ENCODE results near the gene C11orf52. TPM values are rescaled to one million over a fixed set of nuclear protein-coding genes. Genes with fewer than 3 reads are reported as not detected.

C11orf52 gene
- total RNA-seq, 1 experiment from 2014 or later: 10.5 TPM

DNA sequence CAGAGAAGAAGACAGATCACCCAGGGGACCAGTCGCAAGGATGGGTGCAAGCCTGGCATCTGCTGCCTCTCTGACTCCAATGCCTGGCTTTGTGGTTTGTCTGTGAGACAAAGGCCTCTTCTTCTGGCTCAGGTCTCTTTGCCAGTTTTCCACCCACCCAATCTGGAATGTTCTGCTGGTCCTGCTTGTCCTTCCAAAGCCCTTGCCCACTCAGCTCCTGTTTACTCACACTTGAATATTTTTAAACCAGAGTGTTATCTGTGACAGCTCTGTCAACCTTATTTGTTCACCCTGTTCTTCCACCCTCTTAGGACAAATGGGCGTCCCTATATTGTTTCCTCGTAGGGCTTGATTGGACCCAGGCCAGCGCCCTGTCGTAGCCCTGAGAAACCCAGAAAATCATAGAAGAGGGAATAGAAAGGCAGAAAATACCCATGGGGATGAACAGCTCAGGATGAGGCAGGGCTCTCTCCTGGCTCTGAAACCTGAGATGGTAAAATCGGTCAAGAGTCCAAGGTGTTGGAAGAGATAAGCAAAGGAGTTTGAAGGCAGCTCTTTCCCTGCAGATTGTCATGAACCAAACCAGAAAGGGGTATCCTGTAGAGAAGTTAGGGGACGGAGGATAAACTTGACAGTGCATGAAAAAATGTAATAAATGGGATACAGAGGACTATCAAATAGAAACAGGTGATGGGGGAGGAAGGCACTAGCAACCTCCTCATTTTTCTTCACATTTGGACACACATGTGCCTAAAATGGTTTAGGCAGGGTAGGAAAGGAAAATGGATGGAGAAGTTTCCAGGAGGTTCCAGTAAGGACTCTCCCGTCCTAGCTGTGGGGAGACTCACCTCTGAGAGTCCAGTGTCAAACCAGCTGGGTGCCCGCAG, 7.8 kb upstream of the C11orf52 start:
- Histone ChIP-seq H3K9me3 (ENCODE audit: low read length) (no peaks in the 10 kb centered on the region), H3K4me2 (ENCODE audit: low read length) (no peak overlapping the region), H2AFZ (ENCODE audit: low read length) (no peak overlapping the region)

DNA sequence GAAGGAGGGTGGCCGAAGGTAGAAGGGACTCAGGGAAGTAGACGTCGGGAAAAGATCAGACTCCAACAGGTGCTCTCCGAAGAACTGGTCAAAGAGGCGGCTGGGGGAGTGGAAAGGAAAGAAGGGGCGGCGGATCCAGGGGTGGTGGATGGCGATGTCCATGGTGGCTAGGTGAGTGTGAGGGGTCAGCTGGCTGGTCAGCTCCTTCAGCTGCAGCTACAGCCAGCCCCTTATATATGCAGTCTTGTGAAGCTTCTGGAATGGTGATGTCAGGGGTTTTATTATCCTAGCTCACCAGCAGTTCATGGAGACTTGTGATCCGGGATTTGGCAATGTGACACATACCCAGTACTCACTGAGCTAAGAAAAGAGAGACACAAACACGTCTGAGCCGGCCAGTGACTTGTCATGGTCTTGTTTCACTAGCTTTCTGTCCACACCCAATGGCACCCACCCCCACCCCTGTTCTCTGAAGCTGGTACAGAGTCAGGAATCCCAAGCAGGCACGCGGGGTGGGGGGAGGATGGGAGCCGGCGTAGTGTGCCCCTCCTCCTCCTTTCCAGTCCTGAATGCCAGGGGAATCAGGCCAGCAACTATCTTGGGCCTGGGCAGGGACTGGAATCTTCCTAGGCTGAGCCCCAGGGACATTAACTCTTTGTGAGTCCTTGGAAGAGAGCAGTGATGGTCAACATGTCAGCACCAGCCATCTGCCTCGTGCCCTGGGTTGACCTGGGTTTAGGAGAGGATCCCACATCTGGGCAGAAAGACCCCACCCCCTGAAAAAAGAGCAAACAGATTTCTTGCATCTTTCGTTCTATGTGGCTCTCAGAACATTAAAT, 6.9 kb upstream of the C11orf52 start, which contains the start of gene CRYAB:
TSS of gene CRYAB (minus strand) at position 208 of the 839 bp plus-strand sequence. CDS start at position 162, 46 bp downstream.
- DNase-seq (peak; percentile 61), ATAC-seq (peak; percentile 65)
- ChIA-PET POLR2A (ENCODE audit: unreplicated experiment) (no interaction called here), CTCF (no interaction called here)
- no peaks in the 10 kb centered on the region for H3K79me2 ChIP-seq (ENCODE audit: low read length)
- intact Hi-C loops (cut with micrococcal nuclease): no loop called here
- H3K4me2 ChIP-seq (ENCODE audit: low read length): peak within 1 kb of the TSS; percentile 54
- no peaks in the 10 kb centered on the region for H3K27me3 ChIP-seq (ENCODE audit: low read length)
- H3K4me3 ChIP-seq (ENCODE audit: low read length): no peak within 1 kb of the TSS
- H3K27ac ChIP-seq (ENCODE audit: low read length): no peak within 1 kb of the TSS
- H2AFZ ChIP-seq (ENCODE audit: low read length): peak within 1 kb of the TSS; percentile 69
- H3K9me2 ChIP-seq (replicated peaks; ENCODE audit: low read length): no peaks in the 10 kb centered on the region
- BruUV-seq (replicated peaks): no TSS peak
- H3K4me1 ChIP-seq (ENCODE audit: insufficient read depth, low read length): peaks cover 6% of the 10 kb centered on the region
- TF ChIP-seq EZH2 (IDR thresholded peaks at IDR 0.05; ENCODE audit: low read length, unreplicated experiment) (no peak), EZH2phosphoT487 (IDR thresholded peaks at IDR 0.05; ENCODE audit: borderline replicate concordance, low read length) (no peak)
- TF ChIP-seq, protein P1, sequence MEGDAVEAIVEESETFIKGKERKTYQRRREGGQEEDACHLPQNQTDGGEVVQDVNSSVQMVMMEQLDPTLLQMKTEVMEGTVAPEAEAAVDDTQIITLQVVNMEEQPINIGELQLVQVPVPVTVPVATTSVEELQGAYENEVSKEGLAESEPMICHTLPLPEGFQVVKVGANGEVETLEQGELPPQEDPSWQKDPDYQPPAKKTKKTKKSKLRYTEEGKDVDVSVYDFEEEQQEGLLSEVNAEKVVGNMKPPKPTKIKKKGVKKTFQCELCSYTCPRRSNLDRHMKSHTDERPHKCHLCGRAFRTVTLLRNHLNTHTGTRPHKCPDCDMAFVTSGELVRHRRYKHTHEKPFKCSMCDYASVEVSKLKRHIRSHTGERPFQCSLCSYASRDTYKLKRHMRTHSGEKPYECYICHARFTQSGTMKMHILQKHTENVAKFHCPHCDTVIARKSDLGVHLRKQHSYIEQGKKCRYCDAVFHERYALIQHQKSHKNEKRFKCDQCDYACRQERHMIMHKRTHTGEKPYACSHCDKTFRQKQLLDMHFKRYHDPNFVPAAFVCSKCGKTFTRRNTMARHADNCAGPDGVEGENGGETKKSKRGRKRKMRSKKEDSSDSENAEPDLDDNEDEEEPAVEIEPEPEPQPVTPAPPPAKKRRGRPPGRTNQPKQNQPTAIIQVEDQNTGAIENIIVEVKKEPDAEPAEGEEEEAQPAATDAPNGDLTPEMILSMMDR (conservative IDR thresholded peaks at IDR 0.05; ENCODE audit: low read depth, low read length): no peak
- H3F3A ChIP-seq (ENCODE audit: low read length, unreplicated experiment): no peaks in the 10 kb centered on the region
- no peak within 1 kb of the TSS for H3K9ac ChIP-seq (ENCODE audit: low read length)
- H3K9me3 ChIP-seq (ENCODE audit: low read length): no peaks in the 10 kb centered on the region
- no peaks in the 10 kb centered on the region for H3K36me3 ChIP-seq (ENCODE audit: low read depth, low read length)
- no peaks in the 10 kb centered on the region for H4K20me1 ChIP-seq (ENCODE audit: low read length)

More for the DNA sequence above, 7.8 kb upstream of the C11orf52 start:
- H3K27ac ChIP-seq (ENCODE audit: low read length): no peak overlapping the region
- H3F3A ChIP-seq (ENCODE audit: low read length, unreplicated experiment): no peaks in the 10 kb centered on the region
- H4K20me1 ChIP-seq (ENCODE audit: low read length): no peaks in the 10 kb centered on the region
- H3K9me2 ChIP-seq (replicated peaks; ENCODE audit: low read length): no peaks in the 10 kb centered on the region
- no peaks in the 10 kb centered on the region for H3K36me3 ChIP-seq (ENCODE audit: low read depth, low read length)
- intact Hi-C loops (cut with micrococcal nuclease): no loop called here
- ATAC-seq (no peak), DNase-seq (no peak)
- BruUV-seq (replicated peaks): no TSS peak
- H3K27me3 ChIP-seq (ENCODE audit: low read length): no peaks in the 10 kb centered on the region
- no peaks in the 10 kb centered on the region for H3K79me2 ChIP-seq (ENCODE audit: low read length)
- CTCF ChIA-PET: no interaction called here
- H3K9ac ChIP-seq (ENCODE audit: low read length): no peak overlapping the region
- TF ChIP-seq EZH2 (IDR thresholded peaks at IDR 0.05; ENCODE audit: low read length, unreplicated experiment) (no peak), EZH2phosphoT487 (IDR thresholded peaks at IDR 0.05; ENCODE audit: borderline replicate concordance, low read length) (no peak)
- TF ChIP-seq, protein P1 (conservative IDR thresholded peaks at IDR 0.05; ENCODE audit: low read depth, low read length): no peak
- H3K4me3 ChIP-seq (ENCODE audit: low read length): no peak overlapping the region
- H3K4me1 ChIP-seq (ENCODE audit: insufficient read depth, low read length): peaks cover 6% of the 10 kb centered on the region
- POLR2A ChIA-PET (ENCODE audit: unreplicated experiment): no interaction called here

Measured in PC-3 (cell line).